AG08395 (cell line): Measurements from ENCODE around the gene PCGF1.
A peak's percentile ranks its signal among the peaks of the same experiment; 100 is the strongest.

Experiments
- DNase-seq: peaks from one replicate; pipeline ENCODE4 v3.0.0; 2012; ENCODE audit warnings: mixed read lengths, low spot score

The PCGF1 gene

GRCh38 chr2:74515271-74515980 is 7.9 kb upstream of the PCGF1 start:
- DNase-seq: no peak

GRCh38 chr2:74514368-74515270 is 7.1 kb upstream of the PCGF1 start, which contains the start of gene TLX2:
TSS of gene TLX2 (plus strand) at chr2:74514450. CDS start at chr2:74514807, 357 bp downstream.
- DNase-seq: no peak

GRCh38 chr2:74513605-74514367 is 6.3 kb upstream of the PCGF1 start:
- DNase-seq: no peak

DNA sequence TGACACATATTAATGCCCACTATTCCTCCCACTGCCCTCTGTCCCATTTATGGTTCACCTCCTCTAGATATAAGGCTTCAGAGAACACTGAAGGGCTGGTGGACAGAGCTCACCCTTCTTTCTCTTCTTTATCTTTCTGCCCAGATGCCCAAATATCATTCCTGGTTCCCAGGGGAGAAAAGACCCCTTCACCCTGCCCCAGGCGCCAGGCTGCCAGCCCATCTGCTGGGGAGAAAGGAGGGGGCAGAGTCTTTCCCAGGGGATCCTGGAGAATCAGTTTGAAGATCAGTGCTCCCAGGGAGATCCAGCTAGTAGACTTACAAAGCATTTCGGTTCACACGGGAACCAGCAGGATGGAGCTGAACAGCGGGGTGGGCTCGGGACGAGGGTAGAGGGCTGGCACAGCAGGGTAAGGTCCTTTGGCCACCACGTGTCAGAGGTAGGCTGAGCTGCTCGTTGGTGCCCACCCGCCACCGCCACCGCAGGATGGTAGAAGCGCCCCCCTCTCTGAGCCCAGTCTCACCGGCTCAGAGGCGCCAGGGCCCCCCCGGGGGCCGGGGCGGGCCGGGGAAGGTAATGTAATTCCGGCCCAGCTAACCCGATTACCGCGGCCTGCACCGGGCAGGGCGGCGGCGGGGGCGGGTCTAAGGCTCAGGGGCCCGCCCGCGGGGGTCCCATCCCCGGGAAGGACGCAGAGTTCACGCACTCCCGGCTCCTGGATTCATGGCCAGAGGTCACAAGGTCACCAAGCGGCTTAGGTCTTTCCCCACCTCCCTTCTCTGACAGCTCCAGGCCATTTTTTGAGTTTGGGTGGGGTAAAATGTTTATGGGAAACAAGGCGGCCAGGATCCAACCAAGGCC is 5.5 kb upstream of the PCGF1 start:
- DNase-seq: no peak

DNA sequence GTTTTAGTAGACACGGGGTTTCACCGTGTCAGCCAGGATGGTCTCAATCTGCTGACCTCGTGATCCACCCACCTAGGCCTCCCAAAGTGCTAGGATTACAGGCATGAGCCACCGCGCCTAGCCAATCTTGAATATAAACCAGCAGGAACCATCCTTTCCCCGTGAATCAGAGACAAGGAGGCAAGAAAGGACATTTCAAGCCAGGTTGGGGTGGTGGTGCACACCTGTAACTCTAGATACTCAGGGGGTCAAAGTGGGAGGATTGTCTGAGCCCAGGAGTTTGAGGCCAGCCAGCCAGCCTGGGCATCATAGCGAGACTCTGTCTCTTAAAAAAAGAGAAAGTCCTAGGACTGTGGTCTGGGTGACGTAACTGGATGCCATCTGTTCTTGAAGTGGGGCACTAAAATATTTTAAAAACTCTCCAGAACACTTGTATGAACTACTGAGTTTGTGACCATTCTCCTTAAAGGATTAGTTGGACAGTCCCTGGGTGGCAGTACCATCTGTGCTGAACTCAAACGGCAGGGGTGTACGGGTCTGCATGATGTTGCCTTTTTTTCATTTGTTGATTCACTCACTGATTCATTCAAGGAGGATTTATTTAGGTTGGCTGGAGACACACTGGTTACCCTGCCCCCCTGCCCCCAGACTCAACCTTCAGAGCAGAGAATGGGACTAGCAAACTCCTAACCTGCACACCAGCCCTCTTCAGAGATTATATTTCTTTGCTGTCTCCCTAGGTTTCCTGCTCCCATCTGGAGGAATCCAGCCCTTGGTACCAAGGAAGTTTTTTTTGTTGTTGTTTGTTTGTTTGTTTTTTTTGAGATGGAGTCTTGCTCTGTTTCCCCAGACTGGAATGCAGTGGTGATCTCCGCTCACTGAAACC is 3.9 kb upstream of the PCGF1 start:
- no peak for DNase-seq

DNA sequence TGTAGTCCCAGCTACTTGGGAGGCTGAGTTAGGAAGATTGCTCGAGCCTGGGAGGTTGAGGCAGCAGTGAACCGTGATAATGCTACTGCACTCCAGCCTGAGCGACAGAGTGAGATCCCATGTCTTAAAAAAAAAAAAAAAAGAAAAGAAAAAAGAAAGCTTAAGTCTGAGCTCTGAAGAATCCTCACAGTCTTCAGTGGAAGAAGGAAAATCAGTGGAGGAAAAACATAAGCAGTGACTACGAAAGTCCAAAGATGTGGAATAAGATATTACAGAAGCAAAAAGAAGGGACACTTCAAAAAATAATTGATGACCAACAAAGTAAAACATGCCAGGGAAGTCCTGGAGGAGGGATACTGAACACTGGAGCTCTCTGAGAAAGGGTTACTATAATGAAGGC is 2.8 kb upstream of the PCGF1 start:
- no peak for DNase-seq

- DNase-seq: peak; percentile 77
Observed at GRCh38 chr2:74507926-74508520, 528 bp upstream of the PCGF1 start.

DNA sequence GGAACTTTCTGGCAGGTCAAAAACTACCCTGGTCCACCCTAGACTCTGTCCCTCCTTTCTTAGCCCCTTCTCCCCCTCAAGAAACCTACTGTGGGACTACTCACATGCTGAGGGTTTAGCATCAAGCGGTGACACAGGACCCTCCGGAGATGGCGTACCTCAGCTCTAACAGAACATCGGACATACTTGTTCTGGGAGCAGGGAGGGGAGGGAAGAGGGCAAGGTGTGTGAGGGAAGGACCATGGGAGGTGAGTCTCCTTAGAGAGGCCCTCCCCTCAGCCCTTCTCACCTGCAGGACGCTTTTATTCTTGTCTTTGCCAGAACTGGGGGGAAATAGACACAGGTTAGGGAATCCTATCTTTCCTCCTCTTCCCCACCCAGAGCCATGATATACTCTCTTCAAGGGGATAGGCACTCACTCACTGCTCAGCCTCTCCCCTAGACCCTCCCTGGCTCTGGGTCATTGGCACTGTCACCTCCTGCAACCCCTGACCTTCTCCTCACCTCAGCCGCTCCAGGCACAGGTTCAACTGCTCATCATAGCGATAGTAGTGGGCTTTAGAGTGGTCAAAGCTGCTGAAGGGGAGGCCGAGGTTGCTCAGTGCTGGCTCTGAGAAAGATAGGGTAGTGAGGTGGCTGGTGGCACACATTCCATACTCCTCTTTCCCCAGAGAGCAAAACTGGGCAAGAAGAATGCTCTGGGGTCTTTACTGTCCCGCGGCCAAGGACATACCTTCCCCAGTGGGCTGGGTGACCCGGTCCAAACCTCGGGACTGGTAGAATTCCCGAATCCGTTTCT is 1.8 kb downstream of the PCGF1 start:
- DNase-seq: no peak

DNA sequence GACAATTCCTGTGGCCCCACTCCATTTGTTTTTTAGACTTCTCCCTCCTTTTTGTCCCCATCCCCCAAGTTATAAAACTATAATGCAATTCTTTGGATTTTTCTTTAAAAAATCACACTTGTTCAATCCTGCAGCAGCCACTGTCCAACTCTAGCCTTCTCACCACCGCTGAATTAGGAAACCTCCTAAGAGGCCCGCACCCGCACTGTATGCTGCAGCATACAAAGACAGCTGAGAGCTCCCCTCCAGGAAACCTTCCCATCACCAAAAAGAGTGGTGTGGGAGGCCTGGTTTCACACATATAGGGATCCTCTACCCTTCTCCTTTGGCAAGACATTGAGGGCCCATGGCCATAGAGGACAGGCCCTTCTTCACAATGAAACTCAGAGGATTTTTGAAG is 2.9 kb downstream of the PCGF1 start:
- DNase-seq: no peak

DNA sequence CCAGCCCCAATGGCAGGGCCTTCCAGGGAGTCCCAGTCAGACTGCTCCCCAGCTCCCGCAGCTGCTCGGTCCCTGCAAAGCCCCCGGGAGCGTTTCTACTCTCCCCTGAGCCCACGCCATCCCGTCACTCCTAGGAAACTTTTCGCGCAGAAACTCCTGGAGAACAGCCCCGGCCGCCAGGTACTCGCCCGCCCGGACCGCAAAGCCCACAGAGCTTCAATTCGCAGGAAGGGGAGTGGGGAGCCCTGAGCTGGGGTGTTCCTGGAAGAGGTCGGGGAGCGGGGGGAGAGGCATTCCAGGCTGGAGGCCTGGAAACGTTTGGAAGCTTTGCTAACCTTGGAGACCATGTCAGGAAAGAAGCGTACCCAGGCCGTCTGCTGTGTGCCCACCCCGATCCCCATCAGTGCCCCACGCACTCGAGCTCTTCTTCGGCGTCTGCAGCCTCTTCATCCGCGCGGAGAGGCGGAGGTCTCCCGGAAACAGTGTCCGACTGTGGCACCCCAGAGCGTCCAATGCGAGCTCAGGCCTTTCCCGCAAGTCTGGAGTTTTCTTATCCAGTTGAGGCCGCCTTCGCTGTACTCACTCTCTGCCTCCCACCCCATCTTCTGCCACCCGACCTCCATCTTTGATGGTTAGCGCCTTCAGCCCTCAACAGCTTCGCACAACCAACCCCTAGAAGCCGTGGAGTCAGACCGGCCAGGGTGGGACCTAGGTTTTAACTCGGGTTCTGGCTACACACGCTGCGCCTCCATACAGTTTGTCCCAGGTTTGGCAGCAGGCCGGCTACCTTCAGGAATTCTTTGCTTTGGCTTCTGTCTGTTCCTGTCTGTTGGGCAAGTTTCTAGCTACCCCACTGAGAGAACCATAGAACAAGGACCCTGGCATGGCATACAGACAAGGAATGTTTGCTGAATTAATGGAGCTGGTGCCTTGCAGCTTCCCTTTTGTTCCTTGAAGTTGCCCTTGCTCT is 3.7 kb downstream of the PCGF1 start:
- DNase-seq: no peak

DNA sequence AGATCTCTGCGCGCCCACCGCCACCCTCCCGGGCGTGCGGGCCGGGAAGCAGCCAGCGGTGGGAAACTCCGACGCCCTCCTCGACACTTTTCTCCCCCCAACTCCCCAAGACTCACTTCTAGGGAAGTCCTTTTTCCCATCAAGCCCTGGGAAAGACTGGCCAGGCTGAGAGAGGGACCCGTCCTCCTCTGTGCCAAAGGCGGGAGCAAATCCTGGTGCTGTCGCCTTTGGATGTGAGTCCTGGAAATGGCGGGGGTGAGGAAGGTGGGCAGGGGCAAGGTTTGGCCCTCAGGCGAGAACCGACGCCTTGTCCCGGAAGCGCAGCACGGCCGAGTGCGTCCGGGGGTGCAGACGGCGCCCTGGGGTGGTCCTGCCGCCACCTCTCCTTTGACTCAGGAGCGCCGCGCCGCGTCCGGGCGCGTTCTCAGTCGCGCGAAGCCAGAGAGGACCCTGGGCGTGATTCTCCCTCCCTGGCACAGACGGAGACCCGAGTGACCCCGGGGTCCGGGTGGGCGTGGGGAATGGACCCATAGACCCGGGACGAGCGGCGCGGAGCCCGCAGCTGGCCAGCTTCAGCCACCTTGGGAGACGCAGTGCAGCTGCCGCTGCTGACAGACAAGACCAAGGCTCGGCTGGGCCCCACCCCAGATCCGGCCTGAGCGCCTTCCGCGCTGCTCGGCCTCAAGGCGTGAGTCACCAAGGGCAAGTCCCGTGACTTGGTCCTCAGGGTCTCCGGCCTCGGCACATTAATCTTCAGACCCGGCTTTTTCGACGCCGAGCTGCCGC is 4.6 kb downstream of the PCGF1 start:
- peak; percentile 83 for DNase-seq

GRCh38 chr2:74502147-74502719 is 5.3 kb downstream of the PCGF1 start:
- no peak for DNase-seq

DNA sequence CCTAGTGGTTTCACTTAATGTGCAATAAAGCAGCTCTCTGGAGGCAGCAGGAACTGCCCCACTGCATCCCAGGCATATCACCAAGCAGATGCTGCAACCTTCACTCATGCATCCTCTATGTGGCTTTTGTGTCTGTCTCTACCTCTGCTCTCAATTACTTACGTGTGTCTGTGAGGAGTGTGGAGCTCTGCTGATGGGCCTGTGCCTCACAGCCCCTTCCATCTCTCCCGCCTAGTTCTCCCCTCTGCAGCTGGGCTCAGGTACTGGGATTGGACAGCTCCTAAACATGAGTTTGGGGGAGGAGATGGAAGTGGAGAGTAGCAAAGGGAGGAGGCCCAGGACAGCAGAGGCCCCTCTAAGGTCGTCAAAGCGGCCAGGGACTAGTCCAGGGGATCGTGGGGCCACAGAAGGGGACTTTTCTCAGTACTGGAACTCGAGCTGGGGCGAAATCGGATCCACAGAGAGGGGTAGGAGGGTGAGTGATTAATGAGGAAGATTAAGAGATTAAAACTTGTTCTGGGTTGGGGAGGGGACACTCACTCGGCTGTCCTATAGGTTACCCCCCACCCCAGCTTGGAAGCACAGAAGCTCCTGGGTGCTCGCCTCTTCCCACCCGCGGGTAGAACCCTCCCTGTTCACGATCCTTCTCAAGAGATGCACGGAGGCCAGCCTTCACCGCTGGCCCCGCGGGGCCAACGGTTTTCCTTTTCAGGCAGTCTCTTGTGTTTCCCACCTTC is 6.0 kb downstream of the PCGF1 start:
- DNase-seq: no peak

DNA sequence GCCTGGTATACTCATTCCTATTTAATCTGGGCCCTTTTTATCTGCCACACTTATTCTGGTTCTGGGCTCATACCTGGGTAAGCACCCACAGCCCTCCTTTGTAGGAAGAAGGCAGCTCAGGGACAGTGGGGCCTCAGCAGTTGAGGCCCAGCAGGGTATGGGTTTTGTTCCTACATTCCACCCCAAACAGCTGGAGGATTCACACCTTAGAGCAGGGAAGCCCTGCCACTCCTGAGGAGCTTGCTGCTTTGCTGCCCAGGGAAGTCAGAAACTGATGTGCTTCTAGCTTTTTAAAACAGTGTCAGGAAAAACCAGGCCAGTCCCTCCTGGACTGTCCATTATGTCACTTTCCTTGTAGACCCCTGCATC is 6.9 kb downstream of the PCGF1 start:
- no peak for DNase-seq

- no peak for DNase-seq
Observed at GRCh38 chr2:74499940-74500577, 7.4 kb downstream of the PCGF1 start.
